ENCODE measurements around the gene RGS7. TPM values are rescaled to one million over a fixed set of nuclear protein-coding genes. Genes with fewer than 3 reads are reported as not detected.
A peak's percentile ranks its signal among the peaks of the same experiment; 100 is the strongest.

Gene RGS7
- total and polyA plus RNA-seq, 2 of the 4 experiments (the other 2 are of a cell fraction): 0.58 to 0.72 TPM

DNA sequence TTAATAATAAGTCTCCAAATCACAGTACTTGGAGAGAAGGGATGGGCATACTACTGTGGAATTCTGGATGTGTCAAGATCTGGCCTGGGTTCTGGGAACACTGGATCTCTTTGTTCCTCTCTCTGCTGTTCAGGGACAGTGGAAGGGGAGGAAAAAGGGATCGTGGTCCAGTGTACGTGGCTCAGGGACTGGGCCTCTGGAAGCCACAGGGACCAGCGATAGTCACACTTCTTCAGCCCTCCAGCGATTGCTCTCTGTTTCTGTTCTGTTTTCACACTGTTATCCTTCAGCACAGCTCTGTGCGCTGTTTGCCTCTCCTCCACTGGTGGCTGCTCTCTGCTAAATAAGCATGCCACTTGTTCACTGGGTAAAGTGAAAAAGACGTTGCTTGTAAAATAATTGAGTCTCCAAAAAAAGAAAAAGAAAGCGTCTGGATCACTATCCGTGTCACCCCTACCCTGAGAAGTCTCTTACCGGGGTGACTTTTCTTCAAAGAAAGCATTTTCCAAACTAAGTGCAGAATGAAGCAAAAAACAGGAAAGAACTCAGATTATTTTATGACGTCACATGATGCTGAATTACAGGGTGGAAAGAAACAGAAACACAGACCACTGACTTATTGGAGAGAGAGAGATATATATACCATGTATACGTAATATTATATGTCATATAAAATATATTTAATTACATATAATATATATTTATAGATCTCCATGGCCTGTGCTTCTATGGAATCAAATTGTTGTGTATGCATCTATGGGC is 279.4 kb downstream of the RGS7 start:
- H3K4me2 ChIP-seq (ENCODE audit: low read depth, low read length): no peak overlapping the region
- no peak overlapping the region for H3K27ac ChIP-seq (ENCODE audit: insufficient read depth, low read length)
- H3K14ac ChIP-seq (replicated peaks; ENCODE audit: low read depth, low read length): no peak overlapping the region
- TF ChIP-seq NFE2L2 (IDR thresholded peaks at IDR 0.05; ENCODE audit: low read depth, low read length) (no peak), BHLHE40 (IDR thresholded peaks at IDR 0.05; ENCODE audit: low read depth, low read length) (no peak), RFX5 (IDR thresholded peaks at IDR 0.05; ENCODE audit: low read depth, low read length) (no peak), CEBPB (IDR thresholded peaks at IDR 0.05; ENCODE audit: low read depth, low read length) (no peak), CTCF (conservative IDR thresholded peaks at IDR 0.05; ENCODE audit: low read depth, low read length) (no peak), MAZ (IDR thresholded peaks at IDR 0.05; ENCODE audit: borderline replicate concordance, low read depth, low read length) (no peak), MXI1 (IDR thresholded peaks at IDR 0.05; ENCODE audit: borderline replicate concordance, low read depth, low read length) (no peak), CHD1 (IDR thresholded peaks at IDR 0.05; ENCODE audit: low read depth, low read length) (no peak), RAD21 (IDR thresholded peaks at IDR 0.05; ENCODE audit: low read length) (no peak), ELK1 (IDR thresholded peaks at IDR 0.05; ENCODE audit: borderline replicate concordance, low read depth, low read length) (no peak), FOS (IDR thresholded peaks at IDR 0.05; ENCODE audit: low read depth, low read length) (no peak), SMC3 (IDR thresholded peaks at IDR 0.05; ENCODE audit: low read depth, low read length) (no peak), RCOR1 (IDR thresholded peaks at IDR 0.05; ENCODE audit: insufficient replicate concordance, low read length) (no peak), MAFK (IDR thresholded peaks at IDR 0.05; ENCODE audit: low read depth, low read length) (no peak)
- TF ChIP-seq, protein P1, sequence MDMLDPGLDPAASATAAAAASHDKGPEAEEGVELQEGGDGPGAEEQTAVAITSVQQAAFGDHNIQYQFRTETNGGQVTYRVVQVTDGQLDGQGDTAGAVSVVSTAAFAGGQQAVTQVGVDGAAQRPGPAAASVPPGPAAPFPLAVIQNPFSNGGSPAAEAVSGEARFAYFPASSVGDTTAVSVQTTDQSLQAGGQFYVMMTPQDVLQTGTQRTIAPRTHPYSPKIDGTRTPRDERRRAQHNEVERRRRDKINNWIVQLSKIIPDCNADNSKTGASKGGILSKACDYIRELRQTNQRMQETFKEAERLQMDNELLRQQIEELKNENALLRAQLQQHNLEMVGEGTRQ (IDR thresholded peaks at IDR 0.05; ENCODE audit: low read depth, low read length): no peak
- no peak overlapping the region for H2BK5ac ChIP-seq (ENCODE audit: low read depth, low read length, poor library complexity, severe bottlenecking)
- no peak overlapping the region for H3K56ac ChIP-seq (ENCODE audit: extremely low read depth, insufficient read depth, low read length)
- intact Hi-C loops (cut with micrococcal nuclease) (no loop called here), dilution Hi-C loops (cut with HindIII; ENCODE audit: low sequenced_read_pairs, unreplicated experiment) (no loop called here), in situ Hi-C loops (cut with MboI; ENCODE audit: low sequenced_read_pairs) (no loop called here)
- BruUV-seq (replicated peaks): no TSS peak
- H2BK120ac ChIP-seq (ENCODE audit: low read depth, low read length): no peak overlapping the region
- no peak overlapping the region for H2BK15ac ChIP-seq (ENCODE audit: low read depth, low read length)
- no peaks in the 10 kb centered on the region for H3K9me1 ChIP-seq (ENCODE audit: insufficient read depth, low read length)
- DNase-seq (no peak), ATAC-seq (ENCODE audit: low read depth) (no peak)
- no peak overlapping the region for H4K91ac ChIP-seq (ENCODE audit: insufficient read depth, low read depth, low read length)
- no peaks in the 10 kb centered on the region for H4K20me1 ChIP-seq (ENCODE audit: insufficient read depth, low read length)
- no peak overlapping the region for H3K18ac ChIP-seq (ENCODE audit: low read depth, low read length)
- H3K79me1 ChIP-seq (ENCODE audit: low read depth in 1 of 2, low read length in 2 of 2): no peaks in the 10 kb centered on the region
- H3K4me3 ChIP-seq (ENCODE audit: insufficient read depth, low read depth, low read length): no peak overlapping the region
- no peaks in the 10 kb centered on the region for H3K27me3 ChIP-seq (ENCODE audit: control insufficient read depth, insufficient read depth, low read length)
- no peaks in the 10 kb centered on the region for H3K4me1 ChIP-seq (ENCODE audit: control insufficient read depth, insufficient read depth, low read length)
- H3K9me3 ChIP-seq (ENCODE audit: control insufficient read depth, insufficient read depth, low read length): peaks cover 10% of the 10 kb centered on the region
- no peaks in the 10 kb centered on the region for H3K36me3 ChIP-seq (ENCODE audit: control insufficient read depth, insufficient read depth, low read length)
- H4K8ac ChIP-seq (ENCODE audit: low read depth in 2 of 2, low read length in 2 of 2): no peak overlapping the region
- no peak overlapping the region for H3K9ac ChIP-seq (ENCODE audit: low read depth, low read length)
- H3K23ac ChIP-seq (ENCODE audit: low read depth, low read length): no peak overlapping the region
- no peak overlapping the region for H2BK20ac ChIP-seq (ENCODE audit: low read depth, low read length)
- H2AK5ac ChIP-seq (ENCODE audit: low read depth, low read length): no peak overlapping the region
- ChIA-PET CTCF (no interaction called here), POLR2A (ENCODE audit: unreplicated experiment) (no interaction called here)
- H3K4ac ChIP-seq (ENCODE audit: low read depth, low read length): no peak overlapping the region
- peak overlapping the region; percentile 53 for H2AFZ ChIP-seq (replicated peaks; ENCODE audit: low read length, poor library complexity)
- no CpG with 5 or more reads among the region's 11 CpGs for WGBS, 2 experiments (ENCODE audit: extremely low coverage in 2 of 2, insufficient read length in 1 of 2)
- peak overlapping the region; percentile 5 for H2AK9ac ChIP-seq (replicated peaks; ENCODE audit: low read depth, low read length, poor library complexity)
- no peak overlapping the region for H4K5ac ChIP-seq (ENCODE audit: low read depth, low read length)

Data from IMR-90 (cell line).